ENCODE data around the gene PSTPIP2.

DNA sequence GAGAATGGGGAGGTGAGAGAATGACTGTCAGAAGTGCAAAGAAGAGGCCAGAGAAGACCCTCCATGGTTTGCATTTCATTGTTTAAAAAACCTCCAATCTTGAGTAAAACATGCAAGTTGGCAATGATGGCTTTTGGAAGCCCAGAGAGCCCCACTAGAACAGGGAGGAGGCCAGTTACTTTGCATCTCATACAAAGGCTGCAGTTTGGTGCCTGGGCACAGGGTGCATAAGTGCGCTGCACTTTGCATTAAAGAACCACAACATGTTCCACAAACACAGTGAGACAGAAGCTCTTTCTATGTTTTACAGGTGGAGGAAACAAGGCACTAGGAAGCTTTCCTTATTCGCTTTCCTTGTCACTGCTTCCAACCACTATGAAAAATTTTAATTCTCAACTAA is 25.4 kb downstream of the PSTPIP2 start:
- TF ChIP-seq RAD21 (conservative IDR thresholded peaks at IDR 0.05 in 1 of 2, IDR thresholded peaks at IDR 0.05 in 1 of 2), result no peak
- TF ChIP-seq, protein P1, sequence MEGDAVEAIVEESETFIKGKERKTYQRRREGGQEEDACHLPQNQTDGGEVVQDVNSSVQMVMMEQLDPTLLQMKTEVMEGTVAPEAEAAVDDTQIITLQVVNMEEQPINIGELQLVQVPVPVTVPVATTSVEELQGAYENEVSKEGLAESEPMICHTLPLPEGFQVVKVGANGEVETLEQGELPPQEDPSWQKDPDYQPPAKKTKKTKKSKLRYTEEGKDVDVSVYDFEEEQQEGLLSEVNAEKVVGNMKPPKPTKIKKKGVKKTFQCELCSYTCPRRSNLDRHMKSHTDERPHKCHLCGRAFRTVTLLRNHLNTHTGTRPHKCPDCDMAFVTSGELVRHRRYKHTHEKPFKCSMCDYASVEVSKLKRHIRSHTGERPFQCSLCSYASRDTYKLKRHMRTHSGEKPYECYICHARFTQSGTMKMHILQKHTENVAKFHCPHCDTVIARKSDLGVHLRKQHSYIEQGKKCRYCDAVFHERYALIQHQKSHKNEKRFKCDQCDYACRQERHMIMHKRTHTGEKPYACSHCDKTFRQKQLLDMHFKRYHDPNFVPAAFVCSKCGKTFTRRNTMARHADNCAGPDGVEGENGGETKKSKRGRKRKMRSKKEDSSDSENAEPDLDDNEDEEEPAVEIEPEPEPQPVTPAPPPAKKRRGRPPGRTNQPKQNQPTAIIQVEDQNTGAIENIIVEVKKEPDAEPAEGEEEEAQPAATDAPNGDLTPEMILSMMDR (IDR thresholded peaks at IDR 0.05), result no peak
- TF ChIP-seq, protein P2, sequence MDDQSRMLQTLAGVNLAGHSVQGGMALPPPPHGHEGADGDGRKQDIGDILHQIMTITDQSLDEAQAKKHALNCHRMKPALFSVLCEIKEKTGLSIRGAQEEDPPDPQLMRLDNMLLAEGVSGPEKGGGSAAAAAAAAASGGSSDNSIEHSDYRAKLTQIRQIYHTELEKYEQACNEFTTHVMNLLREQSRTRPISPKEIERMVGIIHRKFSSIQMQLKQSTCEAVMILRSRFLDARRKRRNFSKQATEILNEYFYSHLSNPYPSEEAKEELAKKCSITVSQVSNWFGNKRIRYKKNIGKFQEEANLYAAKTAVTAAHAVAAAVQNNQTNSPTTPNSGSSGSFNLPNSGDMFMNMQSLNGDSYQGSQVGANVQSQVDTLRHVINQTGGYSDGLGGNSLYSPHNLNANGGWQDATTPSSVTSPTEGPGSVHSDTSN (IDR thresholded peaks at IDR 0.05), result no peak
- no peak for TF ChIP-seq POLR2A (IDR thresholded peaks at IDR 0.05; ENCODE audit: low read length)
- TF ChIP-seq, protein P3, sequence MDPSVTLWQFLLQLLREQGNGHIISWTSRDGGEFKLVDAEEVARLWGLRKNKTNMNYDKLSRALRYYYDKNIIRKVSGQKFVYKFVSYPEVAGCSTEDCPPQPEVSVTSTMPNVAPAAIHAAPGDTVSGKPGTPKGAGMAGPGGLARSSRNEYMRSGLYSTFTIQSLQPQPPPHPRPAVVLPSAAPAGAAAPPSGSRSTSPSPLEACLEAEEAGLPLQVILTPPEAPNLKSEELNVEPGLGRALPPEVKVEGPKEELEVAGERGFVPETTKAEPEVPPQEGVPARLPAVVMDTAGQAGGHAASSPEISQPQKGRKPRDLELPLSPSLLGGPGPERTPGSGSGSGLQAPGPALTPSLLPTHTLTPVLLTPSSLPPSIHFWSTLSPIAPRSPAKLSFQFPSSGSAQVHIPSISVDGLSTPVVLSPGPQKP (IDR thresholded peaks at IDR 0.05; ENCODE audit: low read depth, low read length), result no peak
- TF ChIP-seq GATA3 (IDR thresholded peaks at IDR 0.05; ENCODE audit: borderline replicate concordance), result no peak
- no peak for TF ChIP-seq MYC (IDR thresholded peaks at IDR 0.05; ENCODE audit: borderline replicate concordance, low read length)
- TF ChIP-seq RCOR1 (IDR thresholded peaks at IDR 0.05; ENCODE audit: low read depth, low read length), result no peak
- TF ChIP-seq MAFK (IDR thresholded peaks at IDR 0.05; ENCODE audit: partially characterized antibody), result no peak
